ENCODE results near the gene PCDH15.

- TF ChIP-seq CTCF (IDR thresholded peaks at IDR 0.05; ENCODE audit: insufficient read depth, low read length, poor library complexity, severe bottlenecking) (no peak), EZH2phosphoT487 (conservative IDR thresholded peaks at IDR 0.05; ENCODE audit: low read length) (no peak)
Observed at GRCh38 chr10:54284526-54285193, 516.4 kb downstream of the PCDH15 start.
